BJ (cell line): ENCODE data around the gene CCDC187. TPM values are rescaled to one million over a fixed set of nuclear protein-coding genes. Genes with fewer than 3 reads are reported as not detected.

Source experiments
- CTCF ChIA-PET: fragments of 350-600 bp; formaldehyde crosslinking; extraction: SDS; loops from one replicate; lab custom pipeline; 2021; ENCODE audit warnings: antibody characterized with exemption, inconsistent platforms; lab: Yijun Ruan, JAX
- POLR2A ChIA-PET: fragments of 300-600 bp; sonication (Branson Sonifier 250); formaldehyde crosslinking; extraction: SDS; loops from one replicate; lab custom pipeline; 2021; ENCODE audit warnings: antibody characterized with exemption; lab: Charles Lee
- DNase-seq: peaks from one replicate; pipeline ENCODE4 v3.0.0-alpha.2; 2011; ENCODE audit warnings: low read depth
- H3K27me3 ChIP-seq: 2 replicates; pipeline ENCODE4 v1.6.0; 2011; ENCODE audit warnings: low read length; ENCODE audit not compliant: control insufficient read depth, insufficient read depth
- H3K36me3 ChIP-seq: 2 replicates; pipeline ENCODE4 v1.5.1; 2011; ENCODE audit warnings: low read length; ENCODE audit not compliant: control insufficient read depth, insufficient read depth
- H3K4me3 ChIP-seq: 2 replicates; pipeline ENCODE4 v1.5.1; 2011; ENCODE audit warnings: low read depth, mild to moderate bottlenecking, control low read depth, low read length
- CTCF ChIP-seq: IDR thresholded peaks from 2 replicates; pipeline ENCODE4 v1.5.1; 2011; ENCODE audit warnings: low read depth, mild to moderate bottlenecking, control low read depth, inconsistent platforms, low read length, moderate library complexity; ENCODE audit not compliant: insufficient read depth
- polyA plus RNA-seq: library from polyadenylated mRNA; depleted of rRNA; stranded (reverse); fragments of >200 nt; gene quantifications from 2 replicates; pipeline ENCODE4 v1.2.3, GENCODE V29; 2011

The CCDC187 gene
- polyA plus RNA-seq, 1 experiment = not detected

GRCh38 chr9:136285501-136286358 lies 18.2 kb downstream of the CCDC187 start:
- CTCF ChIA-PET = interaction anchor here (1.0 to 1.7 kb wide), 2 partner anchors 14 to 15 kb away, joined by 3 to 5 read pairs; no protein-coding TSS in a partner anchor
- H3K4me3 ChIP-seq = no peak overlapping the region

GRCh38 chr9:136284951-136285350 lies 18.9 kb downstream of the CCDC187 start:
- Histone ChIP-seq H3K27me3 (peaks cover 2% of the 10 kb centered on the region), H3K4me3 (no peak overlapping the region), H3K36me3 (no peaks in the 10 kb centered on the region)
- DNase-seq = no peak
- no peak for TF ChIP-seq CTCF
- POLR2A ChIA-PET = no interaction called here
- CTCF ChIA-PET = interaction anchor here (0.7 to 4.1 kb wide), 6 partner anchors 10 to 487 kb away, joined by 3 to 20 read pairs (median 4); no protein-coding TSS in a partner anchor

More at GRCh38 chr9:136285501-136286358, 18.2 kb downstream of the CCDC187 start:
- no peak for TF ChIP-seq CTCF
- no peaks in the 10 kb centered on the region for H3K36me3 ChIP-seq
- POLR2A ChIA-PET = no interaction called here
- DNase-seq = no peak
- H3K27me3 ChIP-seq = peaks cover 2% of the 10 kb centered on the region

GRCh38 chr9:136284311-136284710 lies 19.6 kb downstream of the CCDC187 start:
- Histone ChIP-seq H3K27me3 (peaks cover 2% of the 10 kb centered on the region), H3K36me3 (no peaks in the 10 kb centered on the region), H3K4me3 (no peak overlapping the region)
- CTCF ChIA-PET = interaction anchor here (0.7 to 4.1 kb wide), 12 partner anchors 8 to 487 kb away, joined by 3 to 20 read pairs (median 4); no protein-coding TSS in a partner anchor
- POLR2A ChIA-PET = no interaction called here
- no peak for TF ChIP-seq CTCF
- DNase-seq = no peak

- Histone ChIP-seq H3K4me3 (no peak overlapping the region), H3K36me3 (no peaks in the 10 kb centered on the region), H3K27me3 (peaks cover 2% of the 10 kb centered on the region)
- TF ChIP-seq CTCF = peak; percentile 93
- no peak for DNase-seq
- ChIA-PET CTCF (interaction anchor here (0.6 to 4.1 kb wide), 20 partner anchors 9 to 770 kb away, joined by 3 to 20 read pairs (median 4); no protein-coding TSS in a partner anchor), POLR2A (no interaction called here)
These were observed 20.3 kb downstream of the CCDC187 start for GRCh38 chr9:136283291-136284235.
